OCI-LY1 (cell line): ENCODE measurements around the gene GSG1.

ENCODE experiments used
- H2AFZ ChIP-seq: fragments of 200-600 bp; sonication (generic), shearing (Covaris generic); 2 replicates; pipeline ENCODE4 v1.6.0; 2014; ENCODE audit warnings: antibody characterized with exemption, mild to moderate bottlenecking, low read length
- H3F3A ChIP-seq: fragments of 200-600 bp; sonication (generic), shearing (Covaris generic); 2 replicates; pipeline ENCODE4 v1.6.0; 2014; ENCODE audit warnings: mild to moderate bottlenecking, antibody characterized with exemption, low read length, moderate library complexity; ENCODE audit not compliant: insufficient read depth
- H3K27ac ChIP-seq: fragments of 200-600 bp; sonication (generic); 2 replicates; pipeline ENCODE4 v1.5.1; 2014; ENCODE audit warnings: low read length, mixed run types, mild to moderate bottlenecking, low read depth; ENCODE audit not compliant: poor library complexity, severe bottlenecking
- H3K27me3 ChIP-seq: fragments of 200-600 bp; sonication (generic); 2 replicates; pipeline ENCODE4 v1.6.0; 2014; ENCODE audit warnings: antibody characterized with exemption, mild to moderate bottlenecking, low read length, moderate library complexity; ENCODE audit not compliant: insufficient read depth
- H3K36me3 ChIP-seq: fragments of 200-600 bp; sonication (generic); 2 replicates; pipeline ENCODE4 v1.6.1; 2014; ENCODE audit warnings: mild to moderate bottlenecking, antibody characterized with exemption, low read length, moderate library complexity, mixed read lengths; ENCODE audit not compliant: insufficient read depth
- H3K4me1 ChIP-seq: fragments of 200-600 bp; sonication (generic); 2 replicates; pipeline ENCODE4 v1.5.1; 2014; ENCODE audit warnings: mild to moderate bottlenecking, low read length, moderate library complexity; ENCODE audit not compliant: insufficient read depth, severe bottlenecking
- H3K4me2 ChIP-seq: fragments of 200-600 bp; sonication (generic), shearing (Covaris generic); 2 replicates; pipeline ENCODE4 v1.6.1; 2014; ENCODE audit warnings: low read length
- H3K4me3 ChIP-seq: fragments of 200-600 bp; sonication (generic); 2 replicates; pipeline ENCODE4 v1.5.1; 2014; ENCODE audit warnings: low read length, low read depth, mild to moderate bottlenecking, mixed read lengths; ENCODE audit not compliant: poor library complexity, severe bottlenecking
- H3K79me2 ChIP-seq: fragments of 200-600 bp; shearing (Covaris generic); 2 replicates; pipeline ENCODE4 v1.6.1; 2016; ENCODE audit warnings: mixed run types, low read length, mixed read lengths; ENCODE audit not compliant: insufficient read depth
- H3K9ac ChIP-seq: fragments of 200-600 bp; sonication (generic), shearing (Covaris generic); 2 replicates; pipeline ENCODE4 v1.6.1; 2014; ENCODE audit warnings: mild to moderate bottlenecking, low read length, mixed read lengths
- H3K9me2 ChIP-seq: fragments of 200-600 bp; sonication (generic), shearing (Covaris generic); 2 replicates; pipeline ENCODE4 v1.6.1; 2014; ENCODE audit warnings: low read depth, mild to moderate bottlenecking, low read length, mixed read lengths
- H3K9me3 ChIP-seq: fragments of 200-600 bp; shearing (Covaris generic); 2 replicates; pipeline ENCODE4 v1.6.1; 2014; ENCODE audit warnings: low read length, mixed read lengths
- H4K20me1 ChIP-seq: fragments of 200-600 bp; sonication (generic), shearing (Covaris generic); 2 replicates; pipeline ENCODE4 v1.6.0; 2016; ENCODE audit warnings: mild to moderate bottlenecking, low read length; ENCODE audit not compliant: insufficient read depth
- CTCF ChIP-seq: fragments of 200-600 bp; sonication (generic), shearing (Covaris generic); IDR thresholded peaks from 2 replicates; pipeline ENCODE4 v1.5.1; 2017; ENCODE audit warnings: mild to moderate bottlenecking, antibody characterized with exemption, low read length, moderate library complexity, mixed read lengths
- EZH2 ChIP-seq: fragments of 200-600 bp; sonication (generic), shearing (Covaris generic); IDR thresholded peaks from 2 replicates; pipeline ENCODE4 v1.8.0; 2017; ENCODE audit warnings: borderline replicate concordance, mixed run types, mild to moderate bottlenecking, antibody characterized with exemption, low read length, moderate library complexity, mixed read lengths

Gene GSG1

DNA sequence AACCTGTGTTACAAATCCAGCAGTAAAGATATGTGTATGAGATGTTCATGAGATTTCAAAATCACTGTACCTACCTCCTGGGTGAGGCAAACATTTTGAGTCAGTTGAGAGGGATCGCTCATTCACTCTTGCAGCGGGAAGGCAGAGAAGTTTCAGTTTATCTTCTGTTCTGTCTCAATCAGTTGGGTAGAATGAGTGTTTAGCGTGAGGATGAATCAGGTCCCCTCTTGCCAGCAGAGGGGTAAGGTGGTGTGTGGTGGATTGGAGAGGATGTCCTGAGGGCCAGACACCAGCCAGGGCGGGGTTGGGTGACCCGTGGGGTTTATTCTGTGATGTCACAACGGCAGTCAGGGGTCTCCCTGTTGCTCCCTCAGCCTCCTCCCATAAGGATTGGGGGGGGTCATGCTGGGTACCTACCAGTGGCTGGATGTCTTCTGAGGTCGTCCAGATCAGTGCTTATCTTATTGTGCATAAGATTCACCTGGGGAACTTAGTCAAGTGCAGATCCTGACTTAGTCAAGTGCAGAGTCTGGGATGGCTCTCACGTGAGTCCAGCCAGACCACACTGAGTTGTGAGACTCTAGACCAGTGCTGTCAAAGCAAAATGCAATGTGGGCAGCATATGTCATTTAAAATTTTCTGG is at the start of gene GSG1:
TSS of gene GSG1 (minus strand) at position 277 of the 643 bp plus-strand sequence. CDS start at position 122, 155 bp downstream.
- no peaks in the 10 kb centered on the region for H3K27me3 ChIP-seq
- H3K27ac ChIP-seq = no peak within 1 kb of the TSS
- H3K36me3 ChIP-seq = no peaks in the 10 kb centered on the region
- peaks cover 31% of the 10 kb centered on the region for H3K4me1 ChIP-seq
- H3K9me3 ChIP-seq = peaks cover 4% of the 10 kb centered on the region; the same call in 1 of the 2 replicates
- H3K4me3 ChIP-seq = no peak within 1 kb of the TSS
- no peak within 1 kb of the TSS for H3K9ac ChIP-seq
- H4K20me1 ChIP-seq = no peaks in the 10 kb centered on the region
- no peak within 1 kb of the TSS for H2AFZ ChIP-seq
- H3K4me2 ChIP-seq = no peak within 1 kb of the TSS
- TF ChIP-seq CTCF (no peak), EZH2 (no peak)
- no peaks in the 10 kb centered on the region for H3K9me2 ChIP-seq
- no peaks in the 10 kb centered on the region for H3F3A ChIP-seq
- H3K79me2 ChIP-seq = no peaks in the 10 kb centered on the region

DNA sequence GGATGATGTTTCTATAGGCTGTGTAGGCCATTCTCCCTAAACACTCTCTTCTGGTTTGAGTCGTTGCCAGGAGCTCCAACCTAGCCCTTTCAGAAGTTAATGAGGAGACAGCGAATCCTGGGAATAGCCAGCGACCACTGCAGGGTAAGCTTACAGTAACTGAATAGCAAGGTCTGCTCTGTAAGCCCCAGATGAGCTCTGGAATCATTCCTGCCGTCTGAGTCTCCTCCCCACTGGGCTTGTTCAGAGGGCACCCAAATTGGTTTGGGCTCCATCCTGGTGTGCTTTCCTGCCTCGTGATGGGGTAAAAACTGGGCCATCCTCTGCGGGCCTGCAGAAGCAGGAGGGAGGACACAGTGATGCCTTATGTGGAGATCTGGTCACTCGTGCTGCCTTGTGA is 49.7 kb upstream of the GSG1 start:
- H3K4me1 ChIP-seq = no peaks in the 10 kb centered on the region

GRCh38 chr12:13152756-13153155 is 49.3 kb upstream of the GSG1 start:
- Histone ChIP-seq H3K9ac (no peak overlapping the region), H3F3A (no peaks in the 10 kb centered on the region), H3K4me1 (no peaks in the 10 kb centered on the region), H3K4me3 (no peak overlapping the region), H3K9me2 (no peaks in the 10 kb centered on the region), H4K20me1 (no peaks in the 10 kb centered on the region), H3K36me3 (no peaks in the 10 kb centered on the region), H3K27me3 (0 out of 2 replicates have a peak, but pooled peaks cover 5% of the 10 kb centered on the region), H2AFZ (no peak overlapping the region), H3K27ac (no peak overlapping the region), H3K4me2 (no peak overlapping the region), H3K79me2 (no peaks in the 10 kb centered on the region), H3K9me3 (no peaks in the 10 kb centered on the region)
- no peak for TF ChIP-seq EZH2
- TF ChIP-seq CTCF = no peak

More for the DNA sequence above, 49.7 kb upstream of the GSG1 start:
- Histone ChIP-seq H3K9ac (no peak overlapping the region), H4K20me1 (no peaks in the 10 kb centered on the region), H2AFZ (no peak overlapping the region), H3K27ac (no peak overlapping the region), H3K79me2 (no peaks in the 10 kb centered on the region), H3K4me3 (no peak overlapping the region), H3K27me3 (0 out of 2 replicates have a peak, but pooled peaks cover 5% of the 10 kb centered on the region), H3K4me2 (no peak overlapping the region), H3K9me3 (no peaks in the 10 kb centered on the region), H3K9me2 (no peaks in the 10 kb centered on the region), H3K36me3 (no peaks in the 10 kb centered on the region), H3F3A (no peaks in the 10 kb centered on the region)
- no peak for TF ChIP-seq CTCF
- TF ChIP-seq EZH2 = no peak
